Measurements from ENCODE around the gene MFRP. TPM values are rescaled to one million over a fixed set of nuclear protein-coding genes. Genes with fewer than 3 reads are reported as not detected.

Gene MFRP
- total RNA-seq, 1 donor from 2014 or later = not detected

GRCh38 chr11:119330237-119330636 lies 16.3 kb downstream of the MFRP start:
- intact Hi-C loops (cut with DNase I) = no loop called here
- DNase-seq (no peak), ATAC-seq (ENCODE audit: poor library complexity) (no peak)

DNA sequence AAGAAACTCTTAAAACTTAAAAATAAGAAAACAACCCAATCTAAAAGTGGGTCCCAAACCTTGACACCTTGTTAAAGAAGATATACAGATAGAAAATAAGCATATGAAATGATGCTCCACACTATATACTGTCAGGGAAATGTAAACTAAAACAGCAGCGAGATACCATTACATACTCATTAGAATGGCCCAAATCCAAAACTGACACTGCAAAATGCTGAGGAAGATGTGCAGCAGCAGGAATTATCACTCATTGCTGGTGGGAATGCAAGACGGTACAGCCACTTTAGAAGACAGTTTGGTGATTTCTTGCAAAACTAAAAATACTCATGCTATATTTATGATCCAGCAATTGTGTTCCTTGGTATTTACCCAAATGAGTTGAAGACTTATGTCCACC lies 17.2 kb downstream of the MFRP start:
- DNase-seq (no peak), ATAC-seq (ENCODE audit: poor library complexity) (no peak)
- intact Hi-C loops (cut with DNase I) = loop anchor here (10.0 kb wide), 1 partner anchor 185 kb away; the partner anchor contains the start of gene ABCG4

DNA sequence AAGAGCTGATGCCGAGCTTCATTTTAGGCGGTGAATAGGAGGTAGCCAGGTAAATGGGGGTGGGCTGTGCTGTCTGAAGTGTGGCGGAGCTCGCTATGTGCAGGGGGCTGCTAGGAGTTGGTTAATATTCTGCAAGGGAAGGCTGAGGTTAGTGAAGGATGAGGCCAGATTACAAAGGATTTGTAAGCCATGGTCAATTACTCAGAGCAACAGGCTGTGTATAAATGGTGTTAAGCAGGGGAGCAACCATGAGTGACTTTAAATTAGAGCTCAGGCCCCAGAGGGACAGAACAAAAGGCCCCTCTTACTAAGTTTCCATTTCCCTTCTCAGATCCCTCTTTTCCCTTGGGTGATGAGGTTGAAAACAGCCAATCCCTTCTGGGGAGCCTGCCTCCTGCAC lies 22.3 kb downstream of the MFRP start:
- DNase-seq = no peak
- intact Hi-C loops (cut with DNase I) = loop anchor here (5.0 to 10.0 kb wide), 2 partner anchors 117 to 179 kb away; partner anchors contain the start of genes ABCG4 and CBL

DNA sequence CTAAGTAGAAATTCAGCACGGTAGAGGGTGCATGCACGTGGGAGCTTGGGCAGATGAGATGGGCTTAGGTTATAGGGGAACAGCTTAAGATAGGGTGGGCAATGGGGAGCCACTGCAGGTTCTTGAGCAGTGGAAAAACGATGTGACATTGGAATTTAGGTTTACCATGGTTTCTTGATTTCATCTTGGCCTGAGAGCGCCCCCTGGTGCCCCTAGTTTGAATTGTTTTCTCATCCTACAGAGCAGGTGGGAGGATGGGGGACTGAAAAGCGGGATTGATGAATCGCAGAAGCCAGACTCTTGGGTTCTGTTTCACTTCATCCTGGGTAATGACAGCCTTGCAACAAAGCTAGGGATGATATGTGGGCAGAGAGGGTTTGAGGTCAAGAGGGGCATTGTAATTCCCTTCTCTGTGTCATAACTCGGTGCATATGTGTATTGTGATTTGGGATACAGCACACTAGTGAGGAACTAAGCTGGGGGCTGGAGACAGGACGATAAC lies 22.9 kb downstream of the MFRP start:
- DNase-seq (peak; percentile 78), ATAC-seq (ENCODE audit: poor library complexity) (peak; percentile 24)
- intact Hi-C loops (cut with DNase I) = loop anchor here (5.0 to 10.0 kb wide), 2 partner anchors 116 to 179 kb away; partner anchors contain the start of genes ABCG4 and CBL

More for the DNA sequence above, 22.3 kb downstream of the MFRP start:
- no peak for ATAC-seq (ENCODE audit: poor library complexity)

DNA sequence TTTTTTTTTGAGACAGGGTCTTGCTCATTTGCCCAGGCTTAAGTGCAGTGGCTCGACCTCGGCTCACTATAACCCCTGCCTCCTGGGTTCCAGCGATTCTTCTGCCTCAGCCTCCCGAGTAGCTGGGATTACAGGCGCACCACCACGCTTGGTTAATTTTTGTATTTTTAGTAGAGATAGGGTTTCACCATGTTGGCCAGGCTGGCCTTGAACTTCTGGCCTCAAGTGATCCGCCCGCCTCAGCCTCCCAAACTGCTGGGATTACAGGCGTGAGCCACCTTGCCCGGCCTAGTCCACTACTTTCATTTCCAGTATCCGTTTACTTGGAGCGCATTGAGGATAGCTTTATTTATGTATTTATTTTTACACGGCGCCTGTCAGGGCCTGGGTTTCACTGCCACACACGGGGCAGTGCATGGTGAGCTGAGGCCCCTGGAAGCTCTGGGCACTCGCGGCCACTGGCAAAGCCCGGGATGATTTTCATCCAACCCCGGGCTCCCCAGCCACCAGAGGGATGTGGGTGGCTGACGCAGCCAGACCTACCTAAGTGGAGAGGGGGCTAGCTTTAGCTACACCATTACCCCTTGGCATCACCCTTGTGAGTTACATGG lies 23.5 kb downstream of the MFRP start:
- DNase-seq (no peak), ATAC-seq (ENCODE audit: poor library complexity) (no peak)
- intact Hi-C loops (cut with DNase I) = loop anchor here (5.0 to 10.0 kb wide), 2 partner anchors 116 to 178 kb away; partner anchors contain the start of genes ABCG4 and CBL

DNA sequence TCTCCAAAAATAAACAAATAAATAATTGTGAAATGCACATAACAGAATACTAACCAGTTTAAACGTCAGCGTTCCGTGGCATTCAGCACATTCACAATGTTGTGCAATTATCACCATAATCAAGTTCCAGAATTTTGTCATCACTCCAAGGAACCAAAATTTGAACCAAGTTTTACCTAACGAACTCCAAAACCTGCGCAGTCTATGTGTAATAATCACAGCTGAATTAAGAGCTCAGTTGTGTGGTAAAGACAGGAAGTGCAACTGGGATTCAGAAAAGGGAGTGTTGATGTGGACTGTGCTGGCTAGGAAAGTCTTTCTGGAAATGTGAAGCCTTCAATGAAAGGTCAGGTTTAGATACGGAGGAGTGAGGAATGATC lies 24.2 kb downstream of the MFRP start:
- intact Hi-C loops (cut with DNase I) = loop anchor here (5.0 to 10.0 kb wide), 2 partner anchors 115 to 178 kb away; partner anchors contain the start of genes ABCG4 and CBL
- no peak for ATAC-seq (ENCODE audit: poor library complexity)
- no peak for DNase-seq

DNA sequence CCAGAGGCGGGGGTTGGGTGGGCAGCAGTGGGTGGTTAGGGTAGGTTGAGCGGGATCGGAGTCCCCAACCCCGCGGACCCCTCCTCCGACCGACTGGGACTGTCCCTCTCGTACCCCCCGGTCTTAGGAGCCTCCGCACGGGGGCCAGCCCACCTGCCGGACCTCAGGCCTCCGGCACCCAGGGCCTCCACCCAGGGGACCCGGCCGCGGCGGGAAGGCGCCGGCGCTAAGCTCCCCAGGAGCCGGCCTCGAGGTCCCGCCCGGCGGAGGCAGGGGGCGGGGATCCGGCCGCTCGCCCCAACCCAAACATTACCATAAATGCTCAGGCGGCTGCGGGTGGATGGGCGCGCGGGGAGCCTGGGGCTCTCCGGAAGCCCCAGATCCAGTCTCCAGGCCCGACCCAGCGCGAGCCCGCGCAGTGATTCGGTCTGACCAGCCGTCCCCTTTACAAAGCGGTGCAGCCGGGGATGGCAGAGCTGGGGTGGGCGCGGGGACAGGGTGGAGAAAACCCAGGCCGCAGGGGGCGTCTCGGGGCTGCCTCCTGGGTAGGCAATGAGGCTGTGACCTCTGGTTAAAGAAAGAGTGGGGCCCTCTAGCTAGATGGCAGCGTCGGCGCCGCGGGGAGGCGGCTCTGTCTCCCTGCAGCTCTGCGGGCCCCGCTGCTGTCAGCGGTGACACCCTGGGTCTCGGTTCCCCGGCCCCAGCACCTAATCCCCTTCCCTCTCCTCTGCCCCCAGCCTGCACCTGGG lies 25.6 kb downstream of the MFRP start:
- ATAC-seq (ENCODE audit: poor library complexity) = peak; percentile 45
- peak; percentile 79 for DNase-seq
- intact Hi-C loops (cut with DNase I) = loop anchor here (5.0 to 10.0 kb wide), 2 partner anchors 114 to 176 kb away; partner anchors contain the start of genes ABCG4 and CBL

DNA sequence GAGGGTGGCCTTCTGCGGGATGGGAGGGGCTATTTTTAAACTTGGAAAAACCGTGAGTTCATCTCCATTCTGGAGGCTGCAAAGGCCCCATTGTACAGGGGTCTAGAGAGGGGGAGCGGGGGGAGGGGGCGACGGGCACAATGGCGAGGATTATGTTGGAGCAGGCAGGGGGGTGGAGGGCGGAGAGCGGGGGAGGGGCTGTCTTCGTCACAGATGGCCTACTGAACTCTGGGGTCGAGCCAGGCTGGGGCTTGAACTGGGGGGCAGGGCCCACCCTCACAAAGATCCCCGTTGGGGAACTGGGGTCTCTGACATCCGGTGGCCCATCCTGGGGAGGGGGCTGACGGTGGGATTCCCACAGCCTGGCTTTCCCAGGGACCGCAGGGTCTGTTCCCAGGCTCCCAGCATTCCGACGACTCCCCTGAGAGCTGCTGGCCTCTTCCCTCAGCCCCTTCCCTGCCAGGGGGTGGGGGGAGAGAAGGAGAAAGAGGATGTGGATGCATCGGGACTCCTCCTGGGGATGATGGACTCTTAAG lies 26.2 kb downstream of the MFRP start:
- DNase-seq = no peak
- intact Hi-C loops (cut with DNase I) = loop anchor here (5.0 to 10.0 kb wide), 2 partner anchors 113 to 176 kb away; partner anchors contain the start of genes ABCG4 and CBL
- no peak for ATAC-seq (ENCODE audit: poor library complexity)

- no peak for ATAC-seq (ENCODE audit: poor library complexity)
- intact Hi-C loops (cut with DNase I) = loop anchor here (5.0 to 10.0 kb wide), 2 partner anchors 112 to 175 kb away; partner anchors contain the start of genes ABCG4 and CBL
- DNase-seq = no peak
Observed at GRCh38 chr11:119319700-119320239, 26.7 kb downstream of the MFRP start.

GRCh38 chr11:119319136-119319699 lies 27.3 kb downstream of the MFRP start:
- intact Hi-C loops (cut with DNase I) = no loop called here
- ATAC-seq (ENCODE audit: poor library complexity) (no peak), DNase-seq (no peak)

- ATAC-seq (ENCODE audit: poor library complexity) = no peak
- intact Hi-C loops (cut with DNase I) = no loop called here
- no peak for DNase-seq
Observed at GRCh38 chr11:119318240-119319135, 28.0 kb downstream of the MFRP start.

DNA sequence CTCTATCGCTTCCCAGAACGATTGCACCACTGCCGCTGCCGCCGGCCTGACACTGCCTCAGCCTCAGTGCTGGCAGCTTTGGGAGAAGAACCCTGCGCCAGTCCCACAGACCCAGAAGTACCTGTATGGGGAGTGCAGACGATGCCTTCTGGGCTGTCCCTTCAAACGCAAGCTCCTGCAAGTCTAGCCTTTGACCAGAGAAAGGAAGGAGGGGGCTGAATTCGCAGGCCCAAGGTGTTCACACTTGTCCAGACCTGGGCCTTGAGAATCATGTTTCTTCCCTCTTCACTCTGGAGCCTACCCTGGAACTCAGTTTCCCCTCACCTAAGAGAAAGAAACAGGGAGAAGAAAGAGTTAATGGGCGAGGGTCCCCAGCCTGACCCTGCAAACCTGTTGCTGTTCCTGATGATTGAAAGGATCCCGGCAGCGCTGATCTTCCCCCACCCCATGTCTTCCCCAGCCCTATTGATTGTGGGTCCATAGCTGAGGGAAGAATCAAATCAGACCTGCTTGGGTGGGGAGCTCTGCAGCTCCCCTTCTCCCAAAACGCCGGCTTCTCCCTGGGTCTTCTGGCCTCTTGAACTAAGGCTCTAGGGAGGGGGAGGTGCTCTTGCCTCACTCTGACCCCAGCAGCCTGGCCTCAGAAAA lies 28.8 kb downstream of the MFRP start:
- intact Hi-C loops (cut with DNase I) = no loop called here
- no peak for ATAC-seq (ENCODE audit: poor library complexity)
- no peak for DNase-seq

DNA sequence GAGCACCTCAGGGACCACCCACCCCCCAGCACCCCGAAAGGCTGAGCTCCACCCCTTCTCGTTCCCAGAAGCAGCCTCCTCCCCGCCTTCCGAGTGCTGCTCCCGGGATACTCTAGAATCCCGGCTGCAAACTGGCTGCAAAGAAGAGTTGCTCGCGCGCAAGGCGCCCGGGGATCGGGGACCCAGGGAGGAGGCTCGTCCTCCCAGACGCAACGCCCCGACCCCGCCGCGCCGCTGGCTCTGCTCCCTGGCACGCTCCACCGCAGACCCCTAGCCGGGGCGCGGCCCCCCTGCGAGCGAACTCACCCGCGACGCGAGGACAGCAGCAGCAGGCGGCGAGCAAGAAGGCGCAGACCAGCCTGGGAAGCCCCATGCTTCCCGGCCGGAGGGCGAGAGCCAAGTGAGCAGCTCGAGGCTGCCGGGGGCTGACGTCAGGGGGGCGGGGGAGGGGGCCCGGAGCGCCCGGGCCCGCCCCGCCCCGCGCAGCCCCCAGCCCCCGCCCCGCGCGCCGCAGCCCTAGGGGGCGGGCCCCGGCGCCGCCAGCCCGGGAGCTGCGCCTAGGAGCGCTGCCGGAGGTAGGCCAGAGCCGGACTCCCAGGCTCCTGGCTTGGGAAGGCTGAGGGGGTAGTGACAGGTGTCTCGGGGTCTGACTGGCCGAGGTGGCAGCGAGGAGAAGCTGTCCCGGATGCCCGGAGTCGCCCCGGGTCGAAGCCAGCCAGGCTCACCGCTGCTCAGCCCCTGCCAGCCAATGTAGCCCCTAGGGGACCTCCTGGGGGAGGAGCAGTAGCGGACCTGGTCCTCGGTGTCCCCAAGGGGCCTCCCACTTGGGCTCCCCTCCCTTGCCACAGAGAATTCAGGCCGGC lies 29.5 kb downstream of the MFRP start, which contains the start of gene MCAM:
MCAM (minus strand) TSS at position 402 of the 863 bp plus-strand sequence; CDS start at position 373, 29 bp downstream.
- peak; percentile 38 for ATAC-seq (ENCODE audit: poor library complexity)
- no peak for DNase-seq
- intact Hi-C loops (cut with DNase I) = no loop called here

DNA sequence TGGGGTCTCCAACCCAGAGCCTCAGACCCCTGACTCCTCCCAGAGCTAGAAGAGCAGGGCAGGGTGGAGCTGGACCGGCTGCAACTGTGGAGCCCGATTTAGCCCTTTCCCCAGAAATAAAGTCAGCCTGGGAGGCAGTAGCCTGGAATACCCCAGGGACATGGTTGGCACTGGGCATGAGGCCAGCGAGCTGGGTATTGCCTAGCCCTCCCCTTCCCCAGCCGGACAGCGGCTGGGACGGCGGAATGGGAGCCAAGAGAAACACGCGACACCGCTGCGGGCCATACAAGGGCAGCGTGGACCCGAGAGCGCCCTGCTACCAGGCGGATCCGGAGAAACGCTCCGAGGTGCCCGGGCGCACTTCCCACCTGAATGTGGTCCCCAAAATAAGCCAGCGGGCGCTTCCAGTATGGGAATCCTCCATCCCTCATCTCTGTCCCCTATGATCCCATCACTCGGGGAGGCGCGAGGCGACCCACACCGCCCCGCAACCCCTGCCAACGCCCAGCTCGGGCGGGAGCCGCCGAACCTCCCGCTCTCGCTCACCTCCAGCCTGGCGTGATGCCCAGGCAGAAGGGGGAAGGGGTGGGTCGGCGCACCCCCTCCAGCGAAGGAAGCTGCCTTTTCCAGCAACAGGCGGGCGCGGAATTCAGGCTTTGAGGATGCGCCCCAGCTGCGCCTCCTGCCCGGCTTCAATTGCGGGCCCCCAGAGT lies 30.3 kb downstream of the MFRP start:
- intact Hi-C loops (cut with DNase I) = no loop called here
- ATAC-seq (ENCODE audit: poor library complexity) (peak; percentile 38), DNase-seq (peak; percentile 83)

DNA sequence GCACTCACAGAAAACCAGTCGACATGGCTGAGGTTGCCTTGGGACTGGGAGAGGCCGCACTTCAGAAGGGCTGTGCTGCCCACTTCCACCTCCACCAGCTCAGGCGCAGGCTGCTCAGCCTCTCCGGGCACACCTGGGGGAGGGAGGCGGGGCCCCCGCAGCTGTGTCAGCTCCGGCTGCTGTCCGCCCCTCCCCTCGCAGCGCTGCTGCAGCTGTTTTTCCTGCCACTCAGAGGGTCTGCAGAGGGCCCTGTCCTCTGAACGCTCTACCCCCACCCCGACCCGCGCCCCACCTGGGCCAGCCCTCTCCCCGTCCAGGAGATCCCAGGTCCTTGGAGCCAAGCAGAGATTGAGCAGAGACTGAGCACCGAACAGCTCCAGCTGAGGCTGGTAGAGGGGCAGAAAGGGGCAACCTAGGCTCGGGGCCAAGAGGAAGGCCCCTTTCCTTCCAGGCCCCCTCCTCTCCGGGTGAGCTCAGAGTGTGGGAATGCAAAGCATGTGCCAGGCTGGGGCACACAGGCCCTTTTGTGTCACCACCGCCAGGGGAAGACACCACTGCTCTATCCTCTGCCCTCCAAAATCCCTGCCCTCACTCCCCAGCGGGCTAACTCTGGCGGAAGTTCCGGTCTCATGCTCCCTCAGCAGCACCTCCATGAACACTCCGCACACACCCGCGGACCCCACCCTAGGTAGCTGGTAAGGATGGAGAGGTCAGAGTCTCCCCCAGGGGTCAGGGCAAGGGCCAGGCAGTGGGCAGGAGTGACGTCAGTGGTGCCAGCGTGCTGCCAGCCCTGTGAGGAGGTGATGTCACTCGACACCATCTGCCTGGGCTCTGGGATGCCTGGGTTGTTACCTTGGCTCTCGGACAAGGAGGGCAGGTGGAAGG lies 31.1 kb downstream of the MFRP start:
- intact Hi-C loops (cut with DNase I) = no loop called here
- DNase-seq (no peak), ATAC-seq (ENCODE audit: poor library complexity) (peak; percentile 44)

All from Right ventricle myocardium superior (tissue), 1 donor.